NCI-H1417 treated with DMSO at 0.1 percent for 48 hours (cell line): ENCODE results near the gene NPIPA7.
"Not testable (repeated sequence)": the region's sequence is repeated elsewhere in the genome, so short reads cannot be mapped to it uniquely, and the experiment has no call there.

ENCODE experiments used
- DNase-seq: peaks from one replicate; lab custom pipeline; 2025; lab: John Stamatoyannopoulos, UW

The NPIPA7 gene

DNA sequence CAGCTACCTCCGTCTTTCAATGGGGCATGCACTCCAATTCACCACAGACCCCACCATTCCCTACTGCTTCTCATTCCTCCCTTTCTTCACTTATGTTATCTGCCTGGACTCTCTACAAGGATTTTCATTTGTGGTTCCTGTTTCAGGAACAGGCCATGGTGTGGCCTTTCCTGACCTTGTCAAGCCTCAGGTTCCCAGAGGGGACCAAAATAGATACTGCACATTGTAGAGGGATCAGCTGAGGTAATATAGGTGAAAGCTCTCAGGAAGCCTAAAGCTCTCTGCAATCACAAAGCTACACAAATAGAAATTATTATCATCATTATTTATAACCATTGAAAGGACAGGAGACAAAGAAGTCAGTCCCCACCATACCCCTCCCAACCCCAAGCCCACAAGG is 41.6 kb downstream of the NPIPA7 start:
- not testable (repeated sequence) for DNase-seq

DNA sequence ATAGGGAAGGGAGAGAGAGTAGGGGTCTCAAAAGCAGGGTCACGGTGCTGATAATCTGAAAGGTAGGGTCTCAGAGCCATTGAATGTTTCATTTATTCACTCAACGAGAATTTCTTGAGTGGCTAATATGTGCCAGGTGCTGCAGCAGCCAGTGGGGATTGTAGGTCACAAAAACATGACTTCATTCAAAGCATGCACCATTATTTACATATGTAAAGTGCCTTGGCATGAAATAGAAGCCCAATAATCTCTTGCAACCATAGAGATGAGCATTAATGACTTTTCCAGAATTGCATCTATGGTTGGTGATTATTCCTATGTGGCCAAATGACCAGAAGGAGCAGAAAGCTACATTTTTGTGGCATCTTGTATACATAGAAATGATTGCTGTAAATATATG is 46.2 kb downstream of the NPIPA7 start:
- DNase-seq, result not testable (repeated sequence)

DNA sequence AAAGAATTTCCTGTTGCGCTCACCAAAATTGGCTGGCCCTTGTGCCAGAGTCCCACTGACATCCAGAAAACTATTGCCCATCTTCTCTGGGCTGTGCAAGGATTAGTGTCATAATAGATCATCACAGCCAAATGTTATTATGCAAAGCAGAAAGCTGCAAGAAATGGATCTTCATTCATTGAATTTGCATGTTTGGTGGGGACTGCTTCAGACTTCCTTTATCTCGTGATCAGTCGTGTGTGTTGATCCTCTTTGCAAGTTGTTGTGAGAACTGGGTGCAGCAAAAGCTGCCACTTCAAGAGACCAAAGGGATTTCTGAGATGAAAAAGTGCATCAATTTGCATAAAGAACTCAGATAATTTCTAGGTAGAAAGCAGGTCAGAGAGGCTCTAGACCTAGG is 52.2 kb downstream of the NPIPA7 start:
- not testable (repeated sequence) for DNase-seq

DNA sequence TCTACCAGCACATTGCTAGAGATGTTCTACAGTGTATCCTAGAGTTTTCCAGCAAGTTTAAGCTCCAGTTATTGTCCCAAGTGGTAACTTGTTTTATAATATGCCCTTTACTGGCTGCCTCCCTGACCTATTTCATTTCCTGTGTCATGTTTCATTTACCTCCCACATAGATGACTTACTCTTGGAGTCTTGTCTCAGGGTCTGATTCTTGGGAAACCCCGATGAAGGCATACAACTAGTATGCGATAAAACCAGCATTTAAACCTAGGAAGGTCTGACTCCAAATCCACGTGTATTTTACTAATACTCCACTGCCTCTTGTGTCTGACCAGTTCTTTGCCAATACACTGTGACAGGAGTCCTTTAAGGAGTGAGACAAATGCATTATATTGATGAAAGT is 55.8 kb downstream of the NPIPA7 start:
- DNase-seq, result not testable (repeated sequence)

DNA sequence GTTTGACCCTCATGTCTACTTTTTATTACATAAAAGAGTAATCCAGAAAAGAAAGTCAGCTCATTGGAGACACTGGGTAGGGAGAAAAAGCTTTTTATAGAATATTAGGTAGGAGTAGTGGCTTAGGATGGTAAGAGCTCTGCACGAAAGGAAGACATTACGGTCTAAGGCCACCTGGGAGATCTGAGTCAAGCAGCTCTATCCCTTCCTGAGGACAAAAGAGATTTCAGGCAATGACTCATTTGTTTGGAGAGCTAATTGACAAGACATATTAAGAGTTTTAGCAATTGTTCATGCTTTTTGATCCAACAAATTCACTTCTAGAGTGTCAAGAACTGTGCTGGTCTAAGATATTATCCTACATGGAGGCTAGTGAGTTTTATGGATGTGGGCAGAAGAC is 62.5 kb downstream of the NPIPA7 start:
- not testable (repeated sequence) for DNase-seq
